HG03196 (cell line): ENCODE measurements around the gene RBBP5.

ENCODE experiments used
- ATAC-seq: cut with Tn5 transposase; IDR thresholded peaks from one replicate; pipeline ENCODE4 v1.9.1; 2021; ENCODE audit not compliant: unreplicated experiment

Gene RBBP5

GRCh38 chr1:205074513-205074912 lies 47.3 kb downstream of the RBBP5 start:
- ATAC-seq = no peak

GRCh38 chr1:205074084-205074483 lies 47.7 kb downstream of the RBBP5 start:
- ATAC-seq = no peak

GRCh38 chr1:205073511-205073910 lies 48.3 kb downstream of the RBBP5 start:
- ATAC-seq = no peak

- no peak for ATAC-seq
Observed at GRCh38 chr1:205072881-205073280, 48.9 kb downstream of the RBBP5 start.

- ATAC-seq = no peak
Observed at GRCh38 chr1:205072286-205072685, 49.5 kb downstream of the RBBP5 start.

- no peak for ATAC-seq
Observed at GRCh38 chr1:205071801-205072200, 50.0 kb downstream of the RBBP5 start.

- ATAC-seq = no peak
Observed at GRCh38 chr1:205071028-205071409, 50.8 kb downstream of the RBBP5 start.

GRCh38 chr1:205069371-205070125 lies 52.2 kb downstream of the RBBP5 start:
- ATAC-seq = no peak

GRCh38 chr1:205068457-205069040 lies 53.2 kb downstream of the RBBP5 start:
- no peak for ATAC-seq

- ATAC-seq = no peak
Observed at GRCh38 chr1:205068001-205068400, 53.8 kb downstream of the RBBP5 start.

- ATAC-seq = no peak
Observed at GRCh38 chr1:205067031-205067430, 54.7 kb downstream of the RBBP5 start.

GRCh38 chr1:205066141-205066818 lies 55.5 kb downstream of the RBBP5 start:
- ATAC-seq = no peak

GRCh38 chr1:205065666-205066065 lies 56.1 kb downstream of the RBBP5 start:
- no peak for ATAC-seq

GRCh38 chr1:205064741-205065316 lies 56.9 kb downstream of the RBBP5 start:
- ATAC-seq = no peak

GRCh38 chr1:205064301-205064700 lies 57.5 kb downstream of the RBBP5 start:
- ATAC-seq = no peak

- no peak for ATAC-seq
Observed at GRCh38 chr1:205062895-205063294, 58.9 kb downstream of the RBBP5 start.

- no peak for ATAC-seq
Observed at GRCh38 chr1:205062319-205062718, 59.5 kb downstream of the RBBP5 start.

- no peak for ATAC-seq
Observed at GRCh38 chr1:205061665-205062069, 60.1 kb downstream of the RBBP5 start.

- no peak for ATAC-seq
Observed at GRCh38 chr1:205061227-205061626, 60.6 kb downstream of the RBBP5 start.

- ATAC-seq = no peak
Observed at GRCh38 chr1:205060746-205061145, 61.0 kb downstream of the RBBP5 start.

- ATAC-seq = no peak
Observed at GRCh38 chr1:205059660-205060059, 62.1 kb downstream of the RBBP5 start.

- ATAC-seq = no peak
Observed at GRCh38 chr1:205058853-205059252, 62.9 kb downstream of the RBBP5 start.
